Measurements from ENCODE around the gene GLMP.

Gene GLMP

DNA sequence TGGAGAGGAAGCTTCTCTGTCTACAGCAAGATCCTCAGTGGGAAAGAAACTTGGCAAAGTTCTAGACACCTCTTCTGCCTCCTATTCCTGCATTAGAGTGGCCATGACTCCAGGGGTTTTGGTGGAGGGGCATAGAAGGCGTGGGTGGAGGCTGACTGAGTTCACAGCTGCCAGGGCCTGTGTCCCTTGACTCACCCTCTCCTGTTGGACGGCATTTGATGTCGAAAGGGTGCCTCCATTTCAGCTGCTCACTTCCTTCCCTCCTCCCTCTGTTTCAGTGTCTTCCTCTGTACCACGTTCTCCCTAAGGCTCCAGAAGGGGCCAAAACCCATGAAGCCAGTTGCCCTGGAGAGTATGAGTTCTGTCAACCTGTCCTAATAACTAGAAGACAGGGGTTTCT is 10.7 kb downstream of the GLMP start:
- no peak for DNase-seq

DNA sequence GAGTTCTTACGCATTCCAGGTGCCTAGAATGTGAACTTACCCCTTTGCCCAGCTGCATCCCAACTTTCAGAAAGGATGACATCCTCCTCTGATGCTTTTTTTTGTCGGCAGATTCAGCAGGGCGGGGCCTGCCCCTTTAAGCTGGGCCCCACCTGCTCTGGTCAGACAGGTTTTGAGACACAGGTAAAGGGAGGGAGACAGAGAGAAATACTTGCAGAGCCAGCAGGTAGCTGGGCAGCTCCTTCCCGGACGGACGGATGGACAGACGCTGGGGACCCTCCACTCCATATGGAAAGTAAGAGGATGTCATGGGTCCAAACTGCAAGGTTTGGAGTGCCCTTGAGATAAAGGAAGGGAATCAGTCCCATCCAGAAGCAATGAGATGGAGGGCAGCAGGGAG is 11.4 kb downstream of the GLMP start, which contains the start of gene TMEM79:
TSS of gene TMEM79 (plus strand) at position 214 of the 400 bp plus-strand sequence. CDS start 902 bp downstream, outside the sequence.
- DNase-seq: no peak

DNA sequence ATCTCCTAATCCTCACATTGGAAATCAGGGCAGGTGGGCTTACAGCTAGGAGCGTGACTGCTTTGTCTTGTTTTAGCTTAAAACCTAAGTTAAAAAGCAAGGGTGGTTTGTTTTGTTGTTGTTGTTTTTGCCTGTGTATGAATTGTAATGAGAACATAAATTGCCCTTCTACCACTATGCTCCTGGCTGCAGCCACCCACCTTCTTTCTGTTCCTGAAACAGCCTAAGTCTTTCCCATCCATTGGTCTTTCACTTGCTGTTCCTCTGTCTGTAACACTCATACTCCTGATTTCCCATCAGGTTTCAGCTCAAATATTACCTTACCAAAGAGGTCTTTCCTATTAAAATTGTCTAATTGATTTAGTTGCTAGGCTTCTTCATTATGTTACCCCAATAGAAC is 12.0 kb downstream of the GLMP start:
- DNase-seq: no peak

DNA sequence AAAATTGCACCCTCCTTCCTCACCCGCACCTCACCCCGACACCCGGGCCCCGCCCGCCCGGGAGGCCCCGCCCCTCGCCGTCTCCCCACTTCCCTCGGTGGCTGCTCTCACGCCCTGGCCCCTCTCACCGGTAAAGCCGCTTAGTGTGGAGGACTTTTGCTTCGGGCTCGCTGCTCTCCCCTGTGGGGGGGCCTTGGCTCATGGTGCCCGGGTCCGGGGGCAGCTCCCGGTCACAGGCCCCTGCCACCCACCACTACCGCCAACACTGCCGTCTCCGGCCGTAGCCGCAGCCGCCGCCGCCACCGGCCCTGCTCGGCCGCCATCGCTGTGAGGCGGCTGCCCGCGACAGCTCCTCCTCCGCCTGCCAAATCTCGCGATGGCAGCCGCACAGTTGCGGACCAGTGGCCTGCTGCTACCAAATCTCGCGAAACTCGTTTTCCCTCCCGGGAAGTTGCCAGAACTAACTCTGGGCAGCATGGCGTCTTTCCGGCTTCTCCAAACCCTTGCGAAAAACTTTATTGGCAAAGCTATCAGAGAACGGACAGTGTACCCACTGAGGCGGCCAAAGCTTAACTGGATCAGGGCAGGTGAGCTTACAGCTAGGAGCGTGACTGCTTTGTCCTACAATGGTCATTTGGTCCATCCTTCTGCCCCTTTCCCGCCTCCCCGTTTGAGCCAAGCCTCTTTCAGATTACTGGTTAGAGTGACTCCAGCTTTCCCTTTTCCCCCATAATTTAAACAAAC is 12.8 kb downstream of the GLMP start, which contains the start of gene SMG5:
TSS of gene SMG5 (minus strand) at position 347 of the 744 bp plus-strand sequence. CDS start at position 202, 145 bp downstream.
- DNase-seq: peak; percentile 100

DNA sequence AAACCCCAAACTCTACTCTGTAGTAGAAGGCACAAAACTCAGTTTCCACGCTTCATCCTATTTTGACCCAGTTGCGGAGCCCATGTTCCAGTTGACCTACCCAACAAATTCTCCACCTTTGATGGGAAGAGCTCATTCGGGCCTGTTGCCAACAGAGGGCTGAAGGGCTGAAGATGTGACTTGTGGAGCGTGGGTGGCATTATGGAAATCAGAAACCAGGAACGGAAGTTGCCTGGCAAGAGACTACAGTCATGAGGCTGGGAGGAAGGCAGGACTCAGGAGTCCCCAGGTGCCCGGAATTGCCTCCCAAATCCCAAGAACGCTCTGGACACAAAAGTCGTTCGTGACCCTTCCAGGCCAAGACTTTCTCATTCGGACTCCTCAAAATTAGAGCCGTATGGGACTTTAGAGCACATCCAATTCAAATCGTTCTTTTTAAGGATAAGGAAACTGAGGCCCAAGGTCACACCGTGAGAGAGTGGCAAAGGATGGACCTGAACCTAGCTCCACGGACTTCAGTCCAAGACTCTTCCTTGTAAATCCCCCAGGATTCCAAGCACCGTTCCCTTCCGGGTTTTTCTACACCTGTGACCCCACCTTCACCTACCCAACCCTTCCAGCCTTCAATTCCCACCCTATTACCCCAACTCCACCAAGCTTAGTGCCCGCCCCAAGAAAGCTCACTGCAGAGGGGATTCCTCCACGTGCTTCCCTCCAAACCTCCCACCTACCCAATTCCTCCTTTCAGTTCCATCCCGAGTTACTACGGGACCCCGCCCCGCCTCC is 13.6 kb downstream of the GLMP start:
- DNase-seq: peak; percentile 55

DNA sequence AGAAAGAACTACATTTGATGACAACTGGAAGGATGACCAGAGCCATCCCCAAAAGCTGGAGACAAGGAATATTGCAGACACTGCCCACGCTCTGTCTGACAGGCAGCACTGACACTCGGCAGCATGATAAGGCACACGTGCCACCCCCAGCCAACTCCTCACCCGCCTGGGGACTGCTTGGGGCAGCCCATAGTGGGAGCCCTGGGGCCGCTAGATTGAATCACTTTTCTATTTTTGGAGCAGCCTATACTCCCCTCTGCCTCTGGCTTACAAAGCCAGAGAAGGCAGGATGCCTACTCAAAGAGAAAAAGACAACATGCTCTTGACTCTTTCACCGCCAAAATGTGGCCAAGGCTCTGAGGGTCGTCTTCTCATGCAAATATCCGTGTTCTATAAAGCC is 14.2 kb downstream of the GLMP start:
- DNase-seq: peak; percentile 85

DNA sequence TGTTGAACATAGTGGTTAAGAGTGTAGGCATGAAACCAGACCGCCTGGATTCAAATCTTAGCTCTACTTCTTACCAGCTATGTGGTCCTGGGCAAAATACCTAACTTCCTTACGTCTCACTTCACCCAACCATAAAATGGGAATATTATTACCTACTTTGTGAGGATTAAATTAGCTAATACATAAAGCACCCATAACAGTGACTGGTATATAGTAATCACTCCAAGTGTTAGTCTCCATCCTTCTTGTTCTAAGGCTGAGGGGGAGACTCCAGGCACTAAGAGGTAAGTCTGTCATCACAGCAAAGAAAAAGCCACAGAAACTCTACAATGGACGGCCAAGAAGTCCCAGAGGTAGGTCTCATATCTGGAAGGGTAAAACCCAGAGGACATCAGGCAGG is 15.6 kb downstream of the GLMP start:
- no peak for DNase-seq

DNA sequence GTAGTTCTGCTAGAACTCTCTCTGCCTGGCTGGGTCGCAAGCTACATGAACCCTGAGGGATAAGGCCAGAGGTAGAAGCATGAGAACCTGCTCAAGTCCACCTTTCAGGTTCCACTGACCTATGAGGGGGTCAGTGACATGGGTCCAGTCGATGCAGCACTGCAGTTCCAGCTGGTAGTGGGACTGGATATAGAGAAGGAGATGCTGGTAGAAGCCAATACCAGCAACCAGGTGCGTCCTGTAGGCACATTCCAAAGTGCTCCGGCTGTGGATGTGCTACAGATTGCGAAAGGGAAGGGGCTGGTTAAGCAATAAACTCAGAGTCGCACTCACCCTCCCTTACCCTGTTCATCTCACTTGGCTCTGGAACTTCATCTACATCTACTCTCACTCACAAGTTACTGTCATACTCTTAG is 18.5 kb downstream of the GLMP start:
- DNase-seq: no peak

DNA sequence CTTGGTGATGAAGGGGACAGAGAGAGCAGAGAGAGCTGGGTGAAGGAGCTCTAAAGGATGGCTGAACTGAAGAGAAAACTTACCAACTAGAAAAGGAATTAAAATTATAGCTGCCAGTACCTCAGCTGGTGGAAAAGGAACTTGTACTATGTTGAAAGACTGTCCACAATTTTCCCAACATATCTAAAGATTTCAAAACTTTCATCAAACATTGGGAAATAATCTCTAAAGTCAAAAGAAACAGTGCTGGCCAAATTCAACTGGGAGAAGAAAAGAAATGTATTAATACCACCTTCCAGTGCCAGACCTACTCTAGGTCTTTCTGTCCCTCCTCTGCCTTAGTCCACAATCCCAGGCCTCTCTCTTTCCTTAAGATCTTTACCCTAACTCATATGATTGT is 18.9 kb downstream of the GLMP start:
- no peak for DNase-seq

DNA sequence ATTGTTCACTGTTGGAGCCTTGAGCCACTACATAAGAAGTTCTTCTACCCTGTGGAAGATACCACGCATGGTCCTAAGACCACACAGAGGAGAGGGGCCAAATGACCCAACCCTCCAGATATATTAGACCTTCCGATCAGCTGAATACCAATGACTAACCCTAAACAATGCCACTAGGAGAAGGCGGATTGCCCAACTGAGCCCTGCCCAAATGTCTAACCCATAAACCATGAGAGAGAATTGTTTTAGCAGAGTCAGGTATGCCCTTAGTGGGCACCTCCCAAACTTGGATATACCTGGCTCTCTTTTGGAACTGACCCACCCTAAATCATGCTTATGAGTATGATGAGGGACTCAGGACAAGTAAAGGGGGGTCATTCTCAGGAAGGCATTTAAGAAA is 25.2 kb downstream of the GLMP start:
- DNase-seq: no peak

DNA sequence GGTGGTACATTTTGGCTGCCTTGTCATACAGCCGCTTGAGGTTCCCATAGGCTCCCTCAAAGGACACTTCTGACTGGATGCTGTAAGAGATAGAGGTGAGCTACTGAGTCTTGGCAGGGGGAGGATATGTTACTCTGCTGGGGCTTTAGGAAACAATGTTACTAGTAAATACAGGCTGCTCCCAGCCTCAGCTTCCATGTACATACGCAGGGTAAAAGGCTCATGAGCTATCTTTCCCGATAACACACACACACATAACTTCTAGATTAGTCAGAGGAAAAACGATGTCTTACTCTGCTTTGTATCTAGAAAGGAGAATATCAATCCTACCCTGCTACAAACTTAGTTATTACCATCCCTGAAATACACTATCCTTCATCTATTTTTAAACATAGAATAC is 27.1 kb downstream of the GLMP start:
- DNase-seq: no peak

DNA sequence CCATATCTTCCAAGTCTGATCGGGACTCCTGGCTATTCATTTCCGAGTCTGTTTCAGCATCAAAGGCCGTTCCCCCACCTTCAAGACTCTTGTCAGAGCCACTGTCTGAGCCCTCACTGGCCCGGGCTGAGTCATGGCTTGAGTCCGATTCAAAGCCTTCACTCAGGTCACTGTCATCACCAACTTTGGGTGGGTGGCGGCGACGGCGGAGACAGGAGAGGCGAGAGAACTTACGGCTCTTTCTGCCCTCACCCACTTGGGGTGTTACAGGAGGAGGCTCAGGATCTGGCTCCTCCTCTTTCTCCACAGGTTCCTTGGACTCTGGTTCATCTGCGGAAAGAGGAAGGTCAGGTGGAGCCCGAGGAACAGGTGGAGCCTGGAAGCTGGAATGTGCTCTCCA is 29.4 kb downstream of the GLMP start:
- no peak for DNase-seq

DNA sequence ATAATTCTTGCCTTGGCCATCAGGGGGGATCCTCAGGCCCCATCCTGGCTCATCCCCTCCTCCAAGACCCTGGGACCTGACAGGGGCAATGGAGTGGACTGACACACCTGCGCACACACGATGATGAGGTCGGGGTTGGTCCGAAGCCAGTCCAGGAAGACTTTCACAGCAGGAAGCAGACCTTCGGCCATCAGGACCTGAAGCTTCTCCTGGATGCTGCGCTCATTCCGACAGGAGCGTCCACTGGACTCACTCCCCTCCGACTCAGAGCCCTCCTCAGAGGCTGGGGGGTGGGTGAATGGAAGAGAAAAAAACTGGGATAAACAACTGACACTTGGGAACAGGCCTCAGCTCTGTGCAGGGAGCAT is 32.2 kb downstream of the GLMP start:
- DNase-seq: no peak

DNA sequence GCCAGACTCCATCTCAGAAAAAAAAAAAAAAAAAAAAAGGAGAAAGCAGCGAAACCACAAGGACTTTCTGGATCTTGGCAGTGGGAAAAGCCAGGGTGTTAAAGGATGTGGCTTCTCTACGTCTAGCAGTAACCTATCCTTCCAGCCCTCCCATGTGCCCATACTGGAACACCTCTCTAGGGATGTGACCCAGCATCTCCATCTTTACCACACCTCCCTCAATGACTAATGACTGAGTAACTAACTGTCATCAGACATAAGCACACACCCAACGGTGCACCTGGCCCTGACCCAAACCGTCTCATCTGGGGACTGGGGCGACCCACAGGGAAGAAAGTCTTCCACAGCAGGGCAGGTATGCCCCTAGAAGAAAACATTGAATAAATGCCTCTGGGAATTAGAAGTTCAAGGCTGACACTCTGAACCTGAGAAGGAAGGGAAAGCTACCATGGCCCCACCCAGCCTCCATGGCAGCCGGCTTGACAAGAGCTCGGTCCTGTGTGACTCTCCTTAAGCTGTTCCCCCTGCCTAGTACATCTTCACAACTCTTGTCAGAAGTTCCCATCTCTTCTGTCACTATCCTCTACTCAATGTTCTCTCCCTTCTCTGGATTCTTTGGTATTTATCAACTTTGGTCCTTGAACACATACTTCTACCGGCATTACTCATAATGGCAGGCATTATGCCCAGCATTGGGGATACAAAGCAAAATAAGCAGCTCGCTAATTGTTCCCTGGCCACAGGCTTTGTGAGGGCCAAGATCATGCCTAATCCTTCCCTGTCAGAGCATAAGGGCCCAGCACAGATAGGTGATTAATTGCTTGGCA is 32.8 kb downstream of the GLMP start:
- DNase-seq: no peak

DNA sequence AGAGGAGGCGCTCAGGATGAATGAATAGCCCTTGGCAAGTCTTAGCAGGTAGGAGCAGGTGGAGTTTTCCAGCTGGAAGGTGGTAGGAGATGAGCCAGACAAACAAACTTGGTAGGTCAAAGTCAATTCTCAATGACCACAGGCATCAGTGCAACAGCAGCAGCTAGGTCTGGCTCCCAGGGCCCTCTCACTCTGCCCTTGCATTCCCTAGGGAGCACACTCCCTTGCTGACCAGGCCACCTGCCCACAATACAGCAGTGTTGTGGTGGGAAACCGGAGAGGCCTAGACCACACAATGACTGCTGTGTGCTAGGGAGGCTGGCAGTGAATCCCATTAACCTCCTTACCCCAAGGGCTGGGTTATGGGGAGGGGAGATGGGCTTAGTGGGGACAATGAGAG is 34.6 kb downstream of the GLMP start:
- DNase-seq: no peak

DNA sequence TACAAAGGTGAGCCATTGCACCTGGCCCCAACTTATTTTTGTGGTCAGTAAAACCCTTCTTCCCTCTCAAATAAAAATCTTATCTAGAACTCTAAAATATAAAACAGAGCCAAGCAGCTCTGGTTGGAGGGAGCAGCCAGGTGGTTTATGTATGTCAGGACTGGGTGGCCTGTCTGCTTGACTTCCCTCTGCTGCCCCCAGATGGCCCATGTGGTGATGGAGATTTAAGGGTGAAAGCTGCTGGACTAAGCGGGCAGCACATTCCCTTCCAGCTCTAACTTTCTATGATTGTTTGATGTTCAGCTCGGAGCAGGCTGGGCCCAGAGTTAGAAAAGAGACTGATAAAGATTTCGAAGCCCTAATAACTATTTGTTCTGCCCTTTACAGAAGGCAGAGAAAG is 35.7 kb downstream of the GLMP start:
- DNase-seq: no peak

DNA sequence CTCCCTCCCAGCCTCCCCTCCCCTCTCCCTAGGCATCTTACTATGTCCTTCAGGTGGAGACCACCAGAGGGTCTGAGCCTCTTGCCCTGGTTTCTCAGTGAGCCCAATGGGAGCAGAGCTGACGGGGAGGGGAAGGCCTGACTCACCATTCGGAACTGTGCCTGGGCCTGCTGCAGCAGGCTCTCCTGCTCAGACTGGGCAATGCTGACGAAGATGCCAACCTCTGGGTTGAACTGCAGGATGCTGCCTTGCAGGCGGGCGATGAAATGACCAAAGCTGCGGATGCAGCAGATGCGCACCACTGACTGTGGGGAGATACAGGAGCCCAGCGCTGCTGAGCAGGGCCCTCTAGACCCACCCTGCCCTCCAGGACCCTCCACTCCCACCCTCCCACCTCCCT is 36.6 kb downstream of the GLMP start:
- DNase-seq: no peak

DNA sequence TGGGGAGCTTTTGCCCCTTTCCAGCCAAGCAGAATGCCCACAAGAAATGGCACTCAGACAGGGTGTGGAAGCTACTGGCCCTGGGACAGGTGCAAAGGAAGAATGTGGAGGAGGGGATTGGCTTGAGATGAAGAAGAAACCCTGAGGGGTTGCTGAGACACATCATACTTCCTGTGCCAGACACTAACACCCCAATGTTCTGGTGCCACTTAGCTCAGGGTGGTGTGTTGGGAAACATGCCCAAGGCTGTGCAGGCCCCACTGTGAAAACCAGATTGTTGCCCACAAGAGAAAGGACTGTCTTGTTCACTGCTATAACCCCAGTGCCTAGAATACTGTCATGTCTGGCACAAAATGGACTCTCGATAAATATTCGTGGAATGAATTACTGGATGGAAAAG is 37.8 kb downstream of the GLMP start:
- DNase-seq: no peak

DNA sequence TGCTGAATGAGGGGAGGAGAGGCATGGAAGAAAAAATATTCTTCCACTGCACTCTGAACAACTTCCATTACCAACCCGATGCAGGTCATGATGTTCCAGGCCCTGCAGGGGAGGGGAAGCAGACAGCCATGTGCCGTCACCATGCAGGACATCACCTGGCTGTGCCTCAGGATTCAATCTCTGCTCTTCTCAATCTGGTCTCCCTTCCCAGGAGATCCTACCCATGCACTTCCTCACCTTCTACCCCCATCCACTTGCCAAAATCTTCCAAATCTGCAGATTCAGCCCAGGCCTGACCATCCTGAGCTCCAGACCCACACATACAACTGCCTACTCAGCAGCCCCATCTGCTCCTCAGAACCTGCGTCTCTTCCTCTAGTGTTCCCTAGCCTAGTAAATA is 41.8 kb downstream of the GLMP start:
- DNase-seq: no peak

DNA sequence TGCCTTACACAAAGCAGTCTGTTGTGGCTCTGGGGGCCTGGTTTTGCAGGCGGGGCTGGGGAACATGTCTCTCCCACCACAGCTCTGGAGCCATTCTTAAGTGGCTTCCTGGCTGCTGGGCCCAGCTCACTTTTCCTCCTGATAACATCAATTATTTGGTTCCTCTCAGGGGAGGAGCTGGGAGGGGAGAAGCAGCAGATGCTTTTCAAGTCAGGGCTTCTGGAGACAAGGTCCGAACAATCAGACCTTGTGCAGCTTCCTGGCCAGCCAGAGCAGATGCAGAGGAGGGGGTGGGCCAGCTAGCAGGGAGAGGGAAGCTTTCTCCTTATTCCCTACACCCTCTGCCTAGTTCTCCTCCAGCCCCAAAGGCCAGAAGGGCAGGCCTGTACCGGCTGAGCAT is 44.0 kb downstream of the GLMP start:
- no peak for DNase-seq

DNA sequence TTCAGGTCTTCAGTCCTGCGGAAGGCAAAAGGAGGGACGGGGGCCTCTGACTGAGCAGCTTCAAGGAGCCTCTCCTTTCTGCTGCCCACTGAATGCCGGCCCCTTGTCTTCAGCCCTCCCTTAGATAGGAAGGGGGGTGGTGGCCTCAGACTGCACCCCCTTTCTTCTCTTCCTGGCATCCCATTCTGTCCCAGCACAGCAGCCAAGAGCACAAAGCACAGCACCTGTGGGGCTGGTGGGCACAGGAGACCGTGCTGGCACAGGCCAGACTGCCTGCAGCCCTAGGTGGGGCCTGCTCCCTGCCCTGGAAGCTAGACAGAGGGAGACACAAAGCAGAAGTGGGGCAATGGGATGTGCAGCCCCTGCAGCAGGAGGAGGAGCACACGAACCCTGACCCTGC is 45.9 kb downstream of the GLMP start:
- no peak for DNase-seq

DNA sequence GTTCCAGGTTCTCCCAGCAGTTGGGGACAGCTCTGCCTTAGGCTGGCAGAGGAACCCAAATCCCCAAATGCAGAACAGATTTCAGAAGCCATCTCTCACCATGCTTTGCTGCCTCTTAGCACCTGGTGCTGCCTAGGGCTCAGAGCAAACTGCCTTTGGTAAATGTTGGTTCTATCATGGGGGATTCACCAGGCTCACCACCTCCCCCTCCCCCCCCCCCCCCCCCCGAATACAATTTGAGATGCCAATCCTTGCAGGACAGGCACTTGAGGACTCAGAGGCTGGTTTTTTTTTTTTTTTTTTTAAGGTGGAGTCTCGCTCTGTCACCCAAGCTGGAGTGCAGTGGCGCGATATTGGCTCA is 47.2 kb downstream of the GLMP start:
- DNase-seq: no peak

DNA sequence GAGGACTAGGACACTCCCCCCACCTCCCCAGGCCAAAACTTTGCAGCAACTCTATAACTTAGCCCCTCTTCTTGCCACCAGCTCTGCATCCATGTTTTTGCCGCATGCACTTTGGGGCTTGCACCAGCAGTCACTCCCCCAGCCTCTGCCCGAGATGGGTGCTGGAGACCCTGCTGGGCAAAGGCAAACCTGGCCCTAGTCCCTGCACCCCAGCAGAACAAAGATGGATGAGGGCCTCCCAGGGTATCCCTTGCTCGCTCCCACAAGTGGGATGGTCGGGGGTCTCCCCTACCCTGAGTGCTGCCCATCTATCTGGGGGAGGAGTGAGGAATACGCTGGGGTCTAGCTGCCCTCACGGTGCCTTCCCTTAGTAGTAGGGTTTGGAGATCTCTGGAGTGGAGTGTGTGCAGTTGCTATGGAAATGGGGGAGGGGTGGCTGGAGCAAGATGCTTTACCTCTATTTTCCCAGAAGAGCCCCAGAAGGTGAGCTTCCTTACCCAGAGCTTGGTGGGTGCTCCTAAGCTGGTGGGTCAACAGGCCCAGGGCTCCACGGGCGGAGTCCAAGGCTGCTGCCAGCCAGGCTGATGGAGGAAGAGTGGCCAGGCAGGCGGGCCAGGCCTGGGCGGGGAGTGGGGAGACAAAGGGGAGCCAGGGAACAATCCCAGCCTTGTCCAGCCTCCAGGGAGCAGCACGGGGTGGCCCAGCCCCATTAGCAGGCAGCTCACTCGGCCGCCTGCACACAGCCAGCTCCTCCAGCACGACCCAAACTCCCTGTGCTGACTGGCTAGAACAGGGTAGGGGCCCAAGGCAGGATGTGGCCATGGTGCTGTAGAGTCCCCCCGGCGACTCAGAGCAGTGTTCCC is 47.8 kb downstream of the GLMP start, which contains the start of gene PAQR6:
TSS of gene PAQR6 (minus strand) at position 597 of the 863 bp plus-strand sequence. CDS start 1,325 bp downstream, outside the sequence.
- no peak for DNase-seq
